Vagina (tissue), 2 donors: ENCODE measurements around the gene EMSY. TPM values are rescaled to one million over a fixed set of nuclear protein-coding genes. Genes with fewer than 3 reads are reported as not detected.

Source experiments
- DNase-seq, 2 donors: peaks; one replicate each; pipeline ENCODE4 v3.0.0-alpha.2; 2017; ENCODE audit errors: extremely low spot score in 2 of 2
- H3K27ac ChIP-seq: fragments of 200-600 bp; sonication (generic); one replicate; pipeline ENCODE4 v1.5.1; 2019
- H3K27me3 ChIP-seq: fragments of 200-600 bp; sonication (generic); one replicate; pipeline ENCODE4 v1.5.1; 2019
- H3K36me3 ChIP-seq, 2 donors: fragments of 200-600 bp; sonication (generic); one replicate each; pipeline ENCODE4 v1.5.1; 2017 to 2019
- H3K4me1 ChIP-seq: fragments of 200-600 bp; sonication (generic); one replicate; pipeline ENCODE4 v1.5.1; 2019
- H3K4me3 ChIP-seq, 2 donors: fragments of 200-600 bp; sonication (generic); 1 replicate in 1 of 2; 2 replicates in 1 of 2; pipeline ENCODE4 v1.5.1; 2016 to 2019
- H3K9me3 ChIP-seq: fragments of 200-600 bp; sonication (generic); one replicate; pipeline ENCODE4 v1.5.1; 2019
- CTCF ChIP-seq, 3 experiments: fragments of 450-650 bp in 2 of 3; fragments of 200-600 bp in 1 of 3; sonication (generic) in 1 of 3; IDR thresholded peaks; one replicate each; pipeline ENCODE4 v1.5.1; 2017 to 2019; ENCODE audit warnings: antibody characterized with exemption in 3 of 3, mild to moderate bottlenecking in 2 of 3, moderate library complexity in 2 of 3
- POLR2A ChIP-seq, 2 donors: fragments of 450-650 bp; IDR thresholded peaks; one replicate each; pipeline ENCODE4 v1.6.1; 2017; ENCODE audit warnings: antibody characterized with exemption in 2 of 2, mild to moderate bottlenecking in 2 of 2, moderate library complexity in 2 of 2
- POLR2AphosphoS5 ChIP-seq, 2 donors: sonication (generic); formaldehyde crosslinking; IDR thresholded peaks; one replicate each; pipeline ENCODE4 v1.9.0; 2017; ENCODE audit warnings: antibody characterized with exemption in 2 of 2, mild to moderate bottlenecking in 2 of 2, low read depth in 1 of 2; ENCODE audit not compliant: insufficient read depth in 1 of 2
- intact Hi-C: fragments of 100-400 bp; cut with DNase I; formaldehyde crosslinking; loops from one replicate; pipeline ENCODE4 v1.15.1; 2023
- total RNA-seq: library from RNA; depleted of rRNA; stranded (reverse); fragments of >200 nt; gene quantifications from one replicate; pipeline ENCODE4 v1.2.3, GENCODE V29; 2016

Gene EMSY
- total RNA-seq, 1 donor from 2014 or later: 31.2 TPM

- H3K4me1 ChIP-seq: no peaks in the 10 kb centered on the region
- H3K36me3 ChIP-seq: peaks cover 0 to 8% of the 10 kb centered on the region in 2 donors
- no peak overlapping the region for H3K4me3 ChIP-seq
- TF ChIP-seq POLR2AphosphoS5 (IDR thresholded peaks at IDR 0.05; ENCODE audit: insufficient read depth in 1 of 2, low read depth in 1 of 2): no peak
- TF ChIP-seq POLR2A (IDR thresholded peaks at IDR 0.05): no peak
- no peak for TF ChIP-seq CTCF (IDR thresholded peaks at IDR 0.05)
- H3K27me3 ChIP-seq: no peaks in the 10 kb centered on the region
- H3K9me3 ChIP-seq: no peaks in the 10 kb centered on the region
- no peak overlapping the region for H3K27ac ChIP-seq
- no peak for DNase-seq
- intact Hi-C loops: no loop called here
Observed at GRCh38 chr11:76466666-76467065, 21.8 kb downstream of the EMSY start.

GRCh38 chr11:76469141-76469540 is 24.3 kb downstream of the EMSY start:
- Histone ChIP-seq H3K4me1 (no peaks in the 10 kb centered on the region), H3K4me3 (no peak overlapping the region), H3K9me3 (no peaks in the 10 kb centered on the region), H3K27ac (no peak overlapping the region), H3K36me3 (peaks cover 0 to 25% of the 10 kb centered on the region in 2 donors), H3K27me3 (no peaks in the 10 kb centered on the region)
- TF ChIP-seq POLR2AphosphoS5 (IDR thresholded peaks at IDR 0.05; ENCODE audit: insufficient read depth in 1 of 2, low read depth in 1 of 2) (no peak), CTCF (IDR thresholded peaks at IDR 0.05) (no peak), POLR2A (IDR thresholded peaks at IDR 0.05) (no peak)
- intact Hi-C loops: no loop called here
- no peak for DNase-seq

GRCh38 chr11:76471382-76471781 is 26.6 kb downstream of the EMSY start:
- no peak overlapping the region for H3K27ac ChIP-seq
- no peaks in the 10 kb centered on the region for H3K27me3 ChIP-seq
- peaks cover 0 to 36% of the 10 kb centered on the region in 2 donors for H3K36me3 ChIP-seq
- intact Hi-C loops: no loop called here
- H3K9me3 ChIP-seq: no peaks in the 10 kb centered on the region
- no peak for DNase-seq
- no peaks in the 10 kb centered on the region for H3K4me1 ChIP-seq
- TF ChIP-seq POLR2AphosphoS5 (IDR thresholded peaks at IDR 0.05; ENCODE audit: insufficient read depth in 1 of 2, low read depth in 1 of 2): no peak
- no peak for TF ChIP-seq CTCF (IDR thresholded peaks at IDR 0.05)
- no peak for TF ChIP-seq POLR2A (IDR thresholded peaks at IDR 0.05)
- no peak overlapping the region for H3K4me3 ChIP-seq

- intact Hi-C loops: no loop called here
- DNase-seq: no peak
- TF ChIP-seq POLR2A (IDR thresholded peaks at IDR 0.05) (no peak), CTCF (IDR thresholded peaks at IDR 0.05) (no peak), POLR2AphosphoS5 (IDR thresholded peaks at IDR 0.05; ENCODE audit: insufficient read depth in 1 of 2, low read depth in 1 of 2) (no peak)
- H3K9me3 ChIP-seq: no peaks in the 10 kb centered on the region
- H3K36me3 ChIP-seq: peaks cover 0 to 19% of the 10 kb centered on the region in 2 donors
- no peaks in the 10 kb centered on the region for H3K4me1 ChIP-seq
- H3K4me3 ChIP-seq: no peak overlapping the region
- no peak overlapping the region for H3K27ac ChIP-seq
- H3K27me3 ChIP-seq: no peaks in the 10 kb centered on the region
Observed at GRCh38 chr11:76480241-76480640, 35.4 kb downstream of the EMSY start.

- peaks cover 0 to 28% of the 10 kb centered on the region in 2 donors for H3K36me3 ChIP-seq
- H3K4me3 ChIP-seq: no peak overlapping the region
- no peaks in the 10 kb centered on the region for H3K4me1 ChIP-seq
- no peak overlapping the region for H3K27ac ChIP-seq
- intact Hi-C loops: no loop called here
- no peak for DNase-seq
- no peak for TF ChIP-seq POLR2A (IDR thresholded peaks at IDR 0.05)
- no peak for TF ChIP-seq CTCF (IDR thresholded peaks at IDR 0.05)
- no peak for TF ChIP-seq POLR2AphosphoS5 (IDR thresholded peaks at IDR 0.05; ENCODE audit: insufficient read depth in 1 of 2, low read depth in 1 of 2)
- H3K9me3 ChIP-seq: no peaks in the 10 kb centered on the region
- H3K27me3 ChIP-seq: no peaks in the 10 kb centered on the region
Observed at GRCh38 chr11:76491644-76492043, 46.8 kb downstream of the EMSY start.
